Measurements from ENCODE around the gene COPS7B. TPM values are rescaled to one million over a fixed set of nuclear protein-coding genes. Genes with fewer than 3 reads are reported as not detected.

Gene COPS7B
- total RNA-seq, 6 experiments from 2014 or later: 34.9 to 45.6 (median 40.9) TPM

- peaks cover 32% of the 10 kb centered on the region for H3K27me3 Mint-ChIP-seq (ENCODE audit: insufficient read depth)
- H3K36me3 Mint-ChIP-seq (ENCODE audit: low read depth): no peaks in the 10 kb centered on the region
- no peak overlapping the region for H3K4me3 Mint-ChIP-seq
- no peak for TF ChIP-seq CTCF (IDR thresholded peaks at IDR 0.05)
- H3K4me1 Mint-ChIP-seq (ENCODE audit: low read depth): no peaks in the 10 kb centered on the region
- no peak for DNase-seq
- H3K9me3 Mint-ChIP-seq: no peaks in the 10 kb centered on the region
- no peak overlapping the region for H3K27ac Mint-ChIP-seq
Measured at GRCh38 chr2:231853105-231853504, 66.9 kb downstream of the COPS7B start.

- H3K9me3 Mint-ChIP-seq: no peaks in the 10 kb centered on the region
- H3K27me3 Mint-ChIP-seq (ENCODE audit: insufficient read depth): peaks cover 31% of the 10 kb centered on the region
- no peaks in the 10 kb centered on the region for H3K36me3 Mint-ChIP-seq (ENCODE audit: low read depth)
- no peak for TF ChIP-seq CTCF (IDR thresholded peaks at IDR 0.05)
- H3K27ac Mint-ChIP-seq: no peak overlapping the region
- no peak for DNase-seq
- no peak overlapping the region for H3K4me3 Mint-ChIP-seq
- H3K4me1 Mint-ChIP-seq (ENCODE audit: low read depth): no peaks in the 10 kb centered on the region
Measured at GRCh38 chr2:231854616-231855125, 68.4 kb downstream of the COPS7B start.

- Mint-ChIP-seq H3K27ac (no peak overlapping the region), H3K27me3 (ENCODE audit: insufficient read depth) (peaks cover 24% of the 10 kb centered on the region), H3K4me1 (ENCODE audit: low read depth) (peaks cover 6% of the 10 kb centered on the region), H3K9me3 (no peaks in the 10 kb centered on the region), H3K36me3 (ENCODE audit: low read depth) (no peaks in the 10 kb centered on the region), H3K4me3 (no peak overlapping the region)
- no peak for TF ChIP-seq CTCF (IDR thresholded peaks at IDR 0.05)
- no peak for DNase-seq
Measured at GRCh38 chr2:231856959-231857358, 70.7 kb downstream of the COPS7B start.

Other genes with a start within 250 kb of the COPS7B start
- not detected for gene TEX44, start 193.6 kb upstream of the COPS7B start, total RNA-seq (2021; fragmentation: NEBNext Ultra II Directional; extraction: Animal tissue kit (Norgen Biotek cat#: 25700))
- 100 to 1,000 TPM; 467 to 853 (median 787) TPM for gene PTMA, start 77.9 kb upstream of the COPS7B start, total RNA-seq (2021; fragmentation: NEBNext Ultra II Directional; extraction: Animal tissue kit (Norgen Biotek cat#: 25700))
- 10 to 100 TPM; 20.1 to 24.7 (median 22.4) TPM for gene PDE6D, start 5.2 kb upstream of the COPS7B start, total RNA-seq (2021; fragmentation: NEBNext Ultra II Directional; extraction: Animal tissue kit (Norgen Biotek cat#: 25700))
- gene NPPC, start 140.0 kb downstream of the COPS7B start, total RNA-seq (2021; fragmentation: NEBNext Ultra II Directional; extraction: Animal tissue kit (Norgen Biotek cat#: 25700)): not detected
- 10 to 100 TPM; 18.2 to 23.6 (median 21.6) TPM for gene DIS3L2, start 175.3 kb downstream of the COPS7B start, total RNA-seq (2021; fragmentation: NEBNext Ultra II Directional; extraction: Animal tissue kit (Norgen Biotek cat#: 25700))